Measurements from ENCODE around the gene FGR.

FGR gene

DNA sequence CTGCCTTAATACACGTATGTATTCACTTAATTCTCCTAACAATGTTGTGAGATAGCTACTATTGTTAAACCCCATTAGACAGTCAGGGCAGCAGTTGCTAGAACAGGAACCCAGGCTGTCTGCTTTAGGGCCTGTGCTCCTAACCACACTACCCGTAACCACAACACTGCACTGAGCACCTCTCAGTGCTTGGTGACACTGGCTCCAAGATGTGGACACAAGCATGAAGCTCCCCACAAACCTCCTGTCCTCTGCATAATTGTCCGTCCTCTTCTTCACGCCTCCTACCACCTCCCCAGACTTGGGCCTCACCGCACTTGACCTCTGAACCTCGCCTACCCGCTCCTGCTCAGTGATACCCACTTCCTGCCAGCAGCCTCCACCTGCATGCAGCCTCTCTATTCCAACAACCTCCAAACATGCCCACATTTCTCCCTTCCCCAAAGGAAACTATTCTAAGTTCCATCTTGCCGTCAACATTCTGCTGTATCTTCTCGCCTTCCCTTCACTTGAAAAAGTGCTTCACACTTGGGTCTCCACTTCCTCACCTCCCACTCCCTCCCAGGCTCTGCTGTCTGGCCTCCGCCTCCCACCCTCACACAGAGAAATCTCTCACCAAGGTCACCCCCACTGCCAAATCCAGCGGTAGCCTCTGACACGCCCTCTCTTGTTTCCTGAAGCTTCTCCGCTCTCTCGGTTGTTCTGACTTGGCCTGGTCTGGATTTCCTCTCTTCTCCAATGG lies 16.5 kb downstream of the FGR start:
- Histone ChIP-seq H3K27ac (no peak overlapping the region), H3K4me3 (no peak overlapping the region)
- TF ChIP-seq, protein P1, sequence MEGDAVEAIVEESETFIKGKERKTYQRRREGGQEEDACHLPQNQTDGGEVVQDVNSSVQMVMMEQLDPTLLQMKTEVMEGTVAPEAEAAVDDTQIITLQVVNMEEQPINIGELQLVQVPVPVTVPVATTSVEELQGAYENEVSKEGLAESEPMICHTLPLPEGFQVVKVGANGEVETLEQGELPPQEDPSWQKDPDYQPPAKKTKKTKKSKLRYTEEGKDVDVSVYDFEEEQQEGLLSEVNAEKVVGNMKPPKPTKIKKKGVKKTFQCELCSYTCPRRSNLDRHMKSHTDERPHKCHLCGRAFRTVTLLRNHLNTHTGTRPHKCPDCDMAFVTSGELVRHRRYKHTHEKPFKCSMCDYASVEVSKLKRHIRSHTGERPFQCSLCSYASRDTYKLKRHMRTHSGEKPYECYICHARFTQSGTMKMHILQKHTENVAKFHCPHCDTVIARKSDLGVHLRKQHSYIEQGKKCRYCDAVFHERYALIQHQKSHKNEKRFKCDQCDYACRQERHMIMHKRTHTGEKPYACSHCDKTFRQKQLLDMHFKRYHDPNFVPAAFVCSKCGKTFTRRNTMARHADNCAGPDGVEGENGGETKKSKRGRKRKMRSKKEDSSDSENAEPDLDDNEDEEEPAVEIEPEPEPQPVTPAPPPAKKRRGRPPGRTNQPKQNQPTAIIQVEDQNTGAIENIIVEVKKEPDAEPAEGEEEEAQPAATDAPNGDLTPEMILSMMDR (IDR thresholded peaks at IDR 0.05): no peak
- DNase-seq (ENCODE audit: low spot score): no peak

DNA sequence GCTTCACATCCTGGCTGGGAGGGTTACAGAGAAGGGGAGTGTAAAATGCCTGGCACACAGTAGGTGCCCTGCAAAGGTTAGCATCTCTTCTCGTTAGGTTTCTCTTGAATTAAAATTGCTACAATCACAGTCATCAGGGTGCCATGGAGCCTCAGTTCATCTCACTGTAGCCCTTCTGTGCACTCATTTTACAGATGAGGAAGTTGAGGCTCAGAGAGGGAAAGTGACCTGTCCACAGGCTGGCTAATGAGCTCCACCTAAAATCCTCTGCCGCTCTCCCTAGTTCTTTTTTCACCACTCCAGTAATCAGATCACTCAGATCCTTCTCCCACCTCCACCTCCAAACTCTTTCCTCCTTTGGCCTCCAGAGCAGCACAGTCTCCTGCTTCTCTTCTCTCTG lies 17.6 kb downstream of the FGR start:
- no peak overlapping the region for H3K27ac ChIP-seq
- no peak overlapping the region for H3K4me3 ChIP-seq
- no peak for DNase-seq (ENCODE audit: low spot score)
- TF ChIP-seq, protein P1 (IDR thresholded peaks at IDR 0.05): no peak

DNA sequence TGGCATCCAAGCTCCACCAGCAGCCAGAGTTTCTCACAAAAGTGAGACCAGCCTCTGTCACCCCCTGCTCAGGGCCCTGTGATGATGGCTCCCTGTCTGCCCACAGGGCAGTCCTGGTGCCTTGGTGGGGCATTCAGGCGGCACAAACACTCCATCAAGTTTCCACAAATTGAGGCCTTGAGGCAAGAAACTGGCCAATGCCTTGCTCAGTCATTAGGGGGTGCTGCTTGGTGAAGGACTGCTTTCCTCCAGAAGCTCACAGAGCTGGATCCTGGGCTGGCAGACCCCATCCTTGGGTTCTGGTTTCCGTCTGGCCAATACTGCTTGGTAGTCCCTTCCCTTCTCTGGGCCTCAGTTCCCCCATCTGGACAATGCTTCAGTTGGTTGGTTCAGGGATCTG lies 18.5 kb downstream of the FGR start:
- H3K4me3 ChIP-seq: no peak overlapping the region
- no peak for DNase-seq (ENCODE audit: low spot score)
- TF ChIP-seq, protein P1 (IDR thresholded peaks at IDR 0.05): no peak
- no peak overlapping the region for H3K27ac ChIP-seq

DNA sequence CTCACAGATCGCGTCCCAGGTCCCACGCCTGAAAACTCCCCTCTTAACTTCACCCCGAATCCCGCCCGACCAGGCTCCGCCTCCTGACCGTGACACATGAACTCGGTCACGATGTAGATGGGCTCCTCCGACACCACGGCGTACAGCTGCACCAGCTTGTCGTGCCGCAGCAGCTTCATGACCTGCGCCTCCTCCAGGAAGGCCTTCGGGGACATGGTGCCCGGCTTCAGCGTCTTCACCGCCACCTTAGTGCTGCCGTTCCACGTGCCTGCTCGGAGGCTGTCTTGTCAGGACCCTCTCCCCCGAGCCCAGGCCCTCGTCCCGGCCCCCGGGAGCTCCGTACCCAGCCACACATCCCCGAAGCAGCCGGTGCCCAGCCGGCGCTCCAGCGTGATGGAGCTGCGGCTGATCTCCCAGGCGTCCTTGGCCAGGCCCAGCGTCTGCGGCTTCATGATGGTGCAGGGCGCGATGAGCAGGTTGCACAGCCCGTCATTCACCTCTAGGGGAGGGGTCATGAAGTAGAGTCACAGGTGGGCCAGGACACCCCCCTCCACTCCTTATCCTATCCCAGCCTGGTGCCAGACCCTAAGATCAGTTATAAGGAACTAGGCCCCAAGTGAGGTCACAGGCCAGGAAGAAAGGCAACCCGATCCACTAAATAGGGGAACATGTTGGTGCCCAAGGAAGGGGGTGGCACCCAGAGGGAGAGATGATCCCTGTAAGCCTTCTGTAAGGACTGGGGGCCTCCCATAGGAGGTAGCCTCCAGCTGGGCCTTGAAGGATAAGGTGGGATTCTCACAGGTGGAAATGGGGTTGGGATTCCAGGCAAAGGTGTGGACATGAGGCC lies 19.4 kb downstream of the FGR start:
- Histone ChIP-seq H3K27ac (no peak overlapping the region), H3K4me3 (no peak overlapping the region)
- DNase-seq (ENCODE audit: low spot score): no peak
- TF ChIP-seq, protein P1 (IDR thresholded peaks at IDR 0.05): no peak

DNA sequence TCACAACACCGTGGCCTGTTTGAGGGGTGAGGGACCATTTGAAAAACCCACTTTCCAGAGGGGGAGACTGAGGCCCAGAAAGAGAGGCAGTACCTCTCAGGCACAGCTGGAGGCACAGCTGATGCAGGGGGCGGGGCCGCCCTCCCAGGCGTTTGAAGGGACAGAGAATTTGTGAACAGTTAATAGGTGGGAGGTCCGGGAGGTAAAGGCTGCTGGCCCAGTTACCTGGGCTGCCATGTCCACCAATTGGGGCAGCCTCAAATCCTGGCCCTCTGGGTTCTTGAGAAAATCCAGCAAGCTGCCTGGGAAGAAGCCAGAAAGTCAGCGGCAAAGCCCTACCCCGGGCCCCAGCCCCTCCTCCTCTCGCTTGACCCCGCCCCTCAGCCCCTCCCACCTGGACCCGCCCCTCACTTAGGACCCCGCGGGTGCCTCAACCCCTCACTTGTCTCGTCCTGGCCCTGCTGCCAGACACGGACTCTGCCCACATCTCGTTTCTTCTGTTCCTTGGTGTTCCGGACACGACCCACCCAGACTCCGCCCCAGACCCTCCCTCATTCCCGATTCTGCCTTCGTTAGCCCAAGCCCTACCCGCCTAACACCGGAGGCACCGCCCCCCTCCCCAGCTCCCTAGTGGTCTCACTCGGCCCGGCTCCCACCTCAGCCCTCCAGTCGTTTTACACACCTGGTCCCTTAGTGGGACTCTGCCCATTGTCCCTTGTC lies 20.2 kb downstream of the FGR start:
- no peak overlapping the region for H3K27ac ChIP-seq
- TF ChIP-seq, protein P1 (IDR thresholded peaks at IDR 0.05): no peak
- peak overlapping the region; percentile 5 for H3K4me3 ChIP-seq
- no peak for DNase-seq (ENCODE audit: low spot score)

DNA sequence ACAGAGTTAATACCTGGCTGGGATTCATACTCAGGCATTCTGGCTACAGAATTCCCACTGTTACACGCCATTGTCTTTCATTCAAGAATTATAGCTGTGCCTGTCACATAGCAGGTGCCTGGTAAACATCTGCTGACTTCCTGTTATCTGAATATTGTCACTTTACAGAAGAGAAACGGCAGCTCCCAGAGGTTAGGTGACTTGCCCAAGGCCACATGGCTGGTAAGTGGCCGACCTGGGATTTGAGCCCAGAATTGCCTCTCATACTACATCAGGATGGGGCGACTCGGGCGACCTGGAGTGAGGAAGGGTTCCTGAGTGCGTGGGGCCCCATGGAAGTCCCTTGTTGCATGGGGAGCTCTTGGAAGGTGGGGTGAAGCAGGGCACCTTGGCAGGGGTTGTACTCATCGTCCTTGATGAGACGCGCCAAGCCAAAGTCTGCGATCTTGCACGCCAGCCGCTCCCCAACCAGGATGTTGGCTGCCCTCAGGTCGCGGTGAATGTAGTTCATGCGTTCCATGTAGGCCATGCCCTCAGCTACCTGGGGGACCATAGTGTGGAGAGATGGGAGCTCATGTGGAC lies 20.9 kb downstream of the FGR start:
- Histone ChIP-seq H3K4me3 (no peak overlapping the region), H3K27ac (no peak overlapping the region)
- no peak for DNase-seq (ENCODE audit: low spot score)
- TF ChIP-seq, protein P1 (IDR thresholded peaks at IDR 0.05): no peak

Measured in coronary artery (tissue), 2 donors.